HEK293T (cell line): ENCODE measurements around the gene GABRB1.

Experiments
- CTCF ChIA-PET: fragments of 350-600 bp; formaldehyde crosslinking; extraction: SDS; loops from one replicate; lab custom pipeline; 2021; ENCODE audit warnings: antibody characterized with exemption, inconsistent platforms; lab: Yijun Ruan, JAX
- POLR2A ChIA-PET: fragments of 350-600 bp; formaldehyde crosslinking; extraction: SDS; loops from one replicate; lab custom pipeline; 2020; ENCODE audit warnings: antibody characterized with exemption, inconsistent platforms; lab: Yijun Ruan, JAX
- DNase-seq: peaks from one replicate; pipeline ENCODE4 v3.0.0; 2012; ENCODE audit warnings: mixed read lengths; ENCODE audit errors: extremely low spot score
- ARNT ChIP-seq: fragments of 450-650 bp; IDR thresholded peaks from 2 replicates; pipeline ENCODE4 v1.6.1; 2017; ENCODE audit warnings: mild to moderate bottlenecking
- BHLHE40 ChIP-seq: fragments of 450-650 bp; IDR thresholded peaks from 2 replicates; pipeline ENCODE4 v1.6.1; 2016; ENCODE audit warnings: mild to moderate bottlenecking, moderate library complexity, borderline replicate concordance
- CTBP1 ChIP-seq: fragments of 450-650 bp; IDR thresholded peaks from 2 replicates; pipeline ENCODE4 v1.6.1; 2016; ENCODE audit warnings: borderline replicate concordance
- ELF4 ChIP-seq: fragments of 450-650 bp; IDR thresholded peaks from 2 replicates; pipeline ENCODE4 v1.6.1; 2017; ENCODE audit warnings: antibody characterized with exemption
- FOXA1 ChIP-seq: fragments of 450-650 bp; IDR thresholded peaks from 2 replicates; pipeline ENCODE4 v1.6.1; 2016; ENCODE audit warnings: mild to moderate bottlenecking
- FOXK2 ChIP-seq: fragments of 450-650 bp; IDR thresholded peaks from 2 replicates; pipeline ENCODE4 v1.6.1; 2016; ENCODE audit warnings: mild to moderate bottlenecking
- FOXM1 ChIP-seq: fragments of 450-650 bp; IDR thresholded peaks from 2 replicates; pipeline ENCODE4 v1.6.1; 2017; ENCODE audit warnings: mild to moderate bottlenecking, borderline replicate concordance
- HDGF ChIP-seq: fragments of 450-650 bp; IDR thresholded peaks from 2 replicates; pipeline ENCODE4 v1.6.1; 2017; ENCODE audit warnings: antibody characterized with exemption, borderline replicate concordance
- L3MBTL2 ChIP-seq: fragments of 450-650 bp; conservative IDR thresholded peaks from 2 replicates; pipeline ENCODE4 v1.6.1; 2016; ENCODE audit warnings: mild to moderate bottlenecking
- LEF1 ChIP-seq: fragments of 450-650 bp; IDR thresholded peaks from 2 replicates; pipeline ENCODE4 v1.6.1; 2017; ENCODE audit warnings: mild to moderate bottlenecking, borderline replicate concordance
- NFRKB ChIP-seq: fragments of 450-650 bp; IDR thresholded peaks from 2 replicates; pipeline ENCODE4 v1.6.1; 2016; ENCODE audit warnings: mild to moderate bottlenecking, moderate library complexity
- PKNOX1 ChIP-seq: fragments of 450-650 bp; IDR thresholded peaks from 2 replicates; pipeline ENCODE4 v1.6.1; 2016
- SP1 ChIP-seq: fragments of 450-650 bp; IDR thresholded peaks from 2 replicates; pipeline ENCODE4 v1.6.1; 2017
- SUZ12 ChIP-seq: fragments of 450-650 bp; IDR thresholded peaks from 2 replicates; pipeline ENCODE4 v1.6.1; 2016; ENCODE audit warnings: mild to moderate bottlenecking
- TARDBP ChIP-seq: fragments of 450-650 bp; IDR thresholded peaks from 2 replicates; pipeline ENCODE4 v1.6.1; 2016
- ZNF384 ChIP-seq: fragments of 450-650 bp; IDR thresholded peaks from 2 replicates; pipeline ENCODE4 v1.6.1; 2016

The GABRB1 gene

DNA sequence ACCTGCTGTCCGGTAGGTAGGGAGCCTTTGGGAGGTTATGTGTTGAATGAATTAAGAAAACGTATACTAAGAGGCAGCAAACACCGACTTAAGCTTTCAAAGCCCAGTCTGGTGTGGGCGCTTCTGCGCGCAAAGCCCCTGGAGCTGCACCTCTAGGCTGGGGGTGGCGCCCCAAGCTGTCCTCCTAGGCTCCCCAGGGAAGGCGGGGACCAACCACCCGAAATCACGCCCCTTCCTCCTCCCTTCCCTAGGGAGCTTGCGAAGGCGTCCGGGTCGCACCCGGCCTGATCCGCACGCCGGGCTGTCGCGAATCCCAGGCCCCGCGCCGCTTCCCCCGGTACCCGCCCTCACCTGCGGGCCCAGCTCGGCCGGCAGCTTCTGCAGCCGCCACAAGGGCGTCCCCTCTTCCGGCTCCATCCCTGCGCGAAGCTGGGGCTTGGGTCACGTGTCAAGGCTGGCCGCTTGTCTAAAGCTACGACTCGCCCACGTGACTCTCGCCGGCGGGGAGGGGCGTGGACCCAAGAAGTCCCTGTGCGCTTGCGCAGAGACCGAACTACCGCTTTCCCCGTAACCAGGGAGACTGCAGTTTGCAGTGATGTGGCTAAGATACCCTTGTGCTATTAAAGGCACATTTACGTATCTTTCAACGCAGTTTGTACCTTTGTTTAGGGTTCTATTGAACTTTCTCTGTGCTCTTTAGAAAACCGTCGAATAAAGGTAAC lies 432.0 kb downstream of the GABRB1 start, which contains the start of gene COMMD8:
TSS of gene COMMD8 (minus strand) at position 468 of the 722 bp plus-strand sequence. CDS start at position 417, 51 bp downstream.
- POLR2A ChIA-PET, result interaction anchor here (1.0 to 1.5 kb wide), 6 partner anchors 9 to 39 kb away, joined by 3 to 16 read pairs (median 6); partner anchors contain the start of gene ATP10D
- CTCF ChIA-PET, result interaction anchor here (0.6 to 1.2 kb wide), 2 partner anchors 33 to 104 kb away, joined by 3 to 5 read pairs; no protein-coding TSS in a partner anchor
- peak; percentile 90 for DNase-seq
- no peak for TF ChIP-seq PKNOX1
- no peak for TF ChIP-seq CTBP1
- TF ChIP-seq L3MBTL2, result peak; percentile 62
- no peak for TF ChIP-seq FOXA1

- TF ChIP-seq L3MBTL2 (no peak), LEF1 (no peak), PKNOX1 (no peak), TARDBP (no peak), SP1 (no peak), SUZ12 (no peak), CTBP1 (no peak)
- ChIA-PET CTCF (interaction anchor here (0.7 kb wide), 1 partner anchor 55 kb away, joined by 3 read pairs; no protein-coding TSS in a partner anchor), POLR2A (no interaction called here)
- no peak for DNase-seq
These were observed 433.6 kb downstream of the GABRB1 start for GRCh38 chr4:47465004-47465403.

GRCh38 chr4:47466056-47466785 lies 434.9 kb downstream of the GABRB1 start:
- POLR2A ChIA-PET, result no interaction called here
- DNase-seq, result no peak
- CTCF ChIA-PET, result no interaction called here
- TF ChIP-seq LEF1, result no peak
- no peak for TF ChIP-seq PKNOX1
- TF ChIP-seq ZNF384, result no peak
- no peak for TF ChIP-seq CTBP1
- TF ChIP-seq SP1, result no peak
- no peak for TF ChIP-seq FOXK2
- TF ChIP-seq SUZ12, result no peak
- TF ChIP-seq L3MBTL2, result no peak
- no peak for TF ChIP-seq TARDBP
- TF ChIP-seq FOXA1, result no peak
- no peak for TF ChIP-seq NFRKB
- TF ChIP-seq ELF4, result no peak
- TF ChIP-seq BHLHE40, result no peak
- no peak for TF ChIP-seq HDGF
- no peak for TF ChIP-seq ARNT

- TF ChIP-seq ZNF384, result no peak
- no peak for TF ChIP-seq CTBP1
- TF ChIP-seq ARNT, result no peak
- no peak for TF ChIP-seq FOXK2
- no peak for TF ChIP-seq SUZ12
- no peak for TF ChIP-seq HDGF
- no peak for TF ChIP-seq NFRKB
- no peak for DNase-seq
- ChIA-PET POLR2A (no interaction called here), CTCF (no interaction called here)
These were observed 437.5 kb downstream of the GABRB1 start for GRCh38 chr4:47468706-47469365.

- no peak for TF ChIP-seq L3MBTL2
- TF ChIP-seq ARNT, result no peak
- TF ChIP-seq NFRKB, result no peak
- no peak for TF ChIP-seq LEF1
- TF ChIP-seq ELF4, result no peak
- TF ChIP-seq TARDBP, result no peak
- no peak for TF ChIP-seq ZNF384
- TF ChIP-seq SUZ12, result no peak
- no peak for TF ChIP-seq PKNOX1
- TF ChIP-seq FOXM1, result no peak
- no peak for TF ChIP-seq CTBP1
- TF ChIP-seq BHLHE40, result no peak
- no peak for TF ChIP-seq SP1
- no peak for TF ChIP-seq FOXK2
- TF ChIP-seq FOXA1, result no peak
- no peak for TF ChIP-seq HDGF
- CTCF ChIA-PET, result no interaction called here
- POLR2A ChIA-PET, result no interaction called here
- DNase-seq, result no peak
These were observed 438.6 kb downstream of the GABRB1 start for GRCh38 chr4:47469951-47470350.
